ENCODE data around the gene TAX1BP3.
"Not testable (repeated sequence)": the region's sequence is repeated elsewhere in the genome, so short reads cannot be mapped to it uniquely, and the experiment has no call there.

GRCh38 chr17:3705718-3705984, 37.3 kb upstream of the TAX1BP3 start:
- not testable (repeated sequence) for TF ChIP-seq ZFP37 (tag by site-specific recombination; IDR thresholded peaks at IDR 0.05); ZBTB11 (tag by site-specific recombination; conservative IDR thresholded peaks at IDR 0.05; ENCODE audit: low read depth); ZBTB8A (tag by site-specific recombination; IDR thresholded peaks at IDR 0.05); PRDM4 (tag by site-specific recombination; IDR thresholded peaks at IDR 0.05); ZNF521 (tag by site-specific recombination; IDR thresholded peaks at IDR 0.05); ZNF394 (tag by site-specific recombination; IDR thresholded peaks at IDR 0.05; ENCODE audit: borderline replicate concordance); ZNF174 (tag by site-specific recombination; IDR thresholded peaks at IDR 0.05); CTCF (tag by site-specific recombination; IDR thresholded peaks at IDR 0.05); REST (tag by site-specific recombination; IDR thresholded peaks at IDR 0.05); ATF2 (tag by site-specific recombination; IDR thresholded peaks at IDR 0.05; ENCODE audit: low read depth); GFI1B (tag by site-specific recombination; IDR thresholded peaks at IDR 0.05)

Data from HEK293 (cell line).